ENCODE results near the gene ZNRF2. TPM values are rescaled to one million over a fixed set of nuclear protein-coding genes. Genes with fewer than 3 reads are reported as not detected.

ZNRF2 gene
- total RNA-seq, 1 experiment from 2014 or later: 22.1 TPM

DNA sequence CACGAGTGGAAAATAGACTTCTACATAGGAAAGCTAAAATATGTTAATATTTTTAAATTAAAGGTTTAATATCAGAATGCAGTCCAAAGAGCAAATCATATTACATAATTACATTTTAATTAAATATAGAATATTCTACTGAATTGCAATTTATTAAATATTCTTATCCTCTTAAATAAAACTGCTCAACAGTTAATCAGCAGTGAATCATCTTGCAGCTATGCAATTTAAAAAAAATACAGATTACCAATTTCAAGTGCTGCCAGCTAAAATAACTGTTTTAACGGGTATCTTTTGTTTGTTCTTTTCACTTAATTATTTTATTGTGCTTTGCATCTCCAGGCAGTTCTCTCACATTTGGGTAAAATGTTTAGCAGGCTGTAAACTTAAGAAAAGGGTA lies 82.2 kb downstream of the ZNRF2 start:
- intact Hi-C loops (cut with micrococcal nuclease; ENCODE audit: unreplicated experiment) (no loop called here), in situ Hi-C loops (cut with HindIII; ENCODE audit: low pct_unique_long_range_greater_than_20kb, low sequenced_read_pairs) (no loop called here)
- CTCF ChIA-PET: no interaction called here
- TF ChIP-seq, protein P1, sequence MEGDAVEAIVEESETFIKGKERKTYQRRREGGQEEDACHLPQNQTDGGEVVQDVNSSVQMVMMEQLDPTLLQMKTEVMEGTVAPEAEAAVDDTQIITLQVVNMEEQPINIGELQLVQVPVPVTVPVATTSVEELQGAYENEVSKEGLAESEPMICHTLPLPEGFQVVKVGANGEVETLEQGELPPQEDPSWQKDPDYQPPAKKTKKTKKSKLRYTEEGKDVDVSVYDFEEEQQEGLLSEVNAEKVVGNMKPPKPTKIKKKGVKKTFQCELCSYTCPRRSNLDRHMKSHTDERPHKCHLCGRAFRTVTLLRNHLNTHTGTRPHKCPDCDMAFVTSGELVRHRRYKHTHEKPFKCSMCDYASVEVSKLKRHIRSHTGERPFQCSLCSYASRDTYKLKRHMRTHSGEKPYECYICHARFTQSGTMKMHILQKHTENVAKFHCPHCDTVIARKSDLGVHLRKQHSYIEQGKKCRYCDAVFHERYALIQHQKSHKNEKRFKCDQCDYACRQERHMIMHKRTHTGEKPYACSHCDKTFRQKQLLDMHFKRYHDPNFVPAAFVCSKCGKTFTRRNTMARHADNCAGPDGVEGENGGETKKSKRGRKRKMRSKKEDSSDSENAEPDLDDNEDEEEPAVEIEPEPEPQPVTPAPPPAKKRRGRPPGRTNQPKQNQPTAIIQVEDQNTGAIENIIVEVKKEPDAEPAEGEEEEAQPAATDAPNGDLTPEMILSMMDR (IDR thresholded peaks at IDR 0.05): no peak
- no peak for TF ChIP-seq SIN3A (IDR thresholded peaks at IDR 0.05; ENCODE audit: borderline replicate concordance, insufficient read depth, low read depth, low read length)
- TF ChIP-seq POLR2AphosphoS5 (IDR thresholded peaks at IDR 0.05; ENCODE audit: low read depth, low read length): no peak
- TF ChIP-seq TCF7L2 (IDR thresholded peaks at IDR 0.05; ENCODE audit: low read depth, low read length): no peak
- TF ChIP-seq, protein P2, sequence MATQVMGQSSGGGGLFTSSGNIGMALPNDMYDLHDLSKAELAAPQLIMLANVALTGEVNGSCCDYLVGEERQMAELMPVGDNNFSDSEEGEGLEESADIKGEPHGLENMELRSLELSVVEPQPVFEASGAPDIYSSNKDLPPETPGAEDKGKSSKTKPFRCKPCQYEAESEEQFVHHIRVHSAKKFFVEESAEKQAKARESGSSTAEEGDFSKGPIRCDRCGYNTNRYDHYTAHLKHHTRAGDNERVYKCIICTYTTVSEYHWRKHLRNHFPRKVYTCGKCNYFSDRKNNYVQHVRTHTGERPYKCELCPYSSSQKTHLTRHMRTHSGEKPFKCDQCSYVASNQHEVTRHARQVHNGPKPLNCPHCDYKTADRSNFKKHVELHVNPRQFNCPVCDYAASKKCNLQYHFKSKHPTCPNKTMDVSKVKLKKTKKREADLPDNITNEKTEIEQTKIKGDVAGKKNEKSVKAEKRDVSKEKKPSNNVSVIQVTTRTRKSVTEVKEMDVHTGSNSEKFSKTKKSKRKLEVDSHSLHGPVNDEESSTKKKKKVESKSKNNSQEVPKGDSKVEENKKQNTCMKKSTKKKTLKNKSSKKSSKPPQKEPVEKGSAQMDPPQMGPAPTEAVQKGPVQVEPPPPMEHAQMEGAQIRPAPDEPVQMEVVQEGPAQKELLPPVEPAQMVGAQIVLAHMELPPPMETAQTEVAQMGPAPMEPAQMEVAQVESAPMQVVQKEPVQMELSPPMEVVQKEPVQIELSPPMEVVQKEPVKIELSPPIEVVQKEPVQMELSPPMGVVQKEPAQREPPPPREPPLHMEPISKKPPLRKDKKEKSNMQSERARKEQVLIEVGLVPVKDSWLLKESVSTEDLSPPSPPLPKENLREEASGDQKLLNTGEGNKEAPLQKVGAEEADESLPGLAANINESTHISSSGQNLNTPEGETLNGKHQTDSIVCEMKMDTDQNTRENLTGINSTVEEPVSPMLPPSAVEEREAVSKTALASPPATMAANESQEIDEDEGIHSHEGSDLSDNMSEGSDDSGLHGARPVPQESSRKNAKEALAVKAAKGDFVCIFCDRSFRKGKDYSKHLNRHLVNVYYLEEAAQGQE (IDR thresholded peaks at IDR 0.05; ENCODE audit: insufficient read depth in 1 of 2, low read depth in 2 of 2, low read length in 1 of 2): no peak
- Histone ChIP-seq H3K4me3 (ENCODE audit: low read depth in 2 of 2, low read length in 2 of 2) (no peak overlapping the region), H3K27me3 (ENCODE audit: control insufficient read depth, insufficient read depth, low read length) (no peaks in the 10 kb centered on the region), H3K36me3 (ENCODE audit: control insufficient read depth, insufficient read depth, low read length) (no peaks in the 10 kb centered on the region), H3K4me1 (ENCODE audit: control insufficient read depth, insufficient read depth, low read length) (peaks cover 17% of the 10 kb centered on the region; the same call in 1 of the 2 replicates), H3K27ac (ENCODE audit: low read length) (no peak overlapping the region; the same call in 1 of the 2 replicates), H3K9me3 (ENCODE audit: control insufficient read depth, insufficient read depth, low read depth, low read length) (no peaks in the 10 kb centered on the region)
- ATAC-seq (no peak), DNase-seq (ENCODE audit: low read depth, low spot score) (no peak)
- TSS peak; percentile 1 for BruUV-seq (replicated peaks)
- POLR2A ChIA-PET: no interaction called here

DNA sequence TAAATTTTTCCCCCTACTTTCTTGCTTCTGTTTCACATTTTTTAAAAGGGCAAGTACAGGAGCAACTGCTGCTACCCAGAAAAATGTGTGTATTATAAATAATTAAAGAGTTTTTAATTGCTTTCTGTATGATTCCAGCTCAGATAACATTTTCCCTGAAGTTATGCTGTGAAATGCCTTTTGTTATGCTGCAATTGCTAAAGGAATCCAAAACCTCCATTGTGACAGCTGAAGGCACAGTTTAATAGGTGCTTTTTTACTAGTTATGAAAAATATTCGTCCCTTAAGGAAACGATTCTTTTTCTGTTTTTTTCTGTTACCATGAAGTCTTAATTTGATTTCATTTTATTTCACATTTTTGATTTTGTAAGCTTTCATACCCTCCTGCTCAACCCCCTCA lies 83.2 kb downstream of the ZNRF2 start:
- intact Hi-C loops (cut with micrococcal nuclease; ENCODE audit: unreplicated experiment): no loop called here
- BruUV-seq (replicated peaks): no TSS peak
- TF ChIP-seq, protein P1 (IDR thresholded peaks at IDR 0.05): no peak
- TF ChIP-seq, protein P2 (IDR thresholded peaks at IDR 0.05; ENCODE audit: insufficient read depth in 1 of 2, low read depth in 2 of 2, low read length in 1 of 2): no peak
- TF ChIP-seq SIN3A (IDR thresholded peaks at IDR 0.05; ENCODE audit: borderline replicate concordance, insufficient read depth, low read depth, low read length): no peak
- TF ChIP-seq TCF7L2 (IDR thresholded peaks at IDR 0.05; ENCODE audit: low read depth, low read length): no peak
- TF ChIP-seq POLR2AphosphoS5 (IDR thresholded peaks at IDR 0.05; ENCODE audit: low read depth, low read length): no peak

More for the DNA sequence above, 83.2 kb downstream of the ZNRF2 start:
- ATAC-seq (no peak), DNase-seq (ENCODE audit: low read depth, low spot score) (no peak)
- Histone ChIP-seq H3K4me3 (ENCODE audit: low read depth in 2 of 2, low read length in 2 of 2) (no peak overlapping the region), H3K4me1 (ENCODE audit: control insufficient read depth, insufficient read depth, low read length) (peaks cover 17% of the 10 kb centered on the region; the same call in 1 of the 2 replicates), H3K27me3 (ENCODE audit: control insufficient read depth, insufficient read depth, low read length) (no peaks in the 10 kb centered on the region), H3K9me3 (ENCODE audit: control insufficient read depth, insufficient read depth, low read depth, low read length) (no peaks in the 10 kb centered on the region), H3K36me3 (ENCODE audit: control insufficient read depth, insufficient read depth, low read length) (no peaks in the 10 kb centered on the region), H3K27ac (ENCODE audit: low read length) (peak overlapping the region; percentile 29)
- ChIA-PET CTCF (interaction anchor here (0.5 kb wide), 1 partner anchor 82 kb away, joined by 5 read pairs; no protein-coding TSS in a partner anchor), POLR2A (no interaction called here)
- in situ Hi-C loops (cut with HindIII; ENCODE audit: low pct_unique_long_range_greater_than_20kb, low sequenced_read_pairs): no loop called here

Data from Panc1 (cell line).